Measurements from ENCODE around the gene NAA80. TPM values are rescaled to one million over a fixed set of nuclear protein-coding genes. Genes with fewer than 3 reads are reported as not detected.
A peak's percentile ranks its signal among the peaks of the same experiment; 100 is the strongest.

Gene NAA80
- total and polyA plus RNA-seq, 2 of the 13 experiments (the other 11 are each of a cell fraction or from before 2014, with no cell fraction given), result 3.4 to 8.7 TPM

DNA sequence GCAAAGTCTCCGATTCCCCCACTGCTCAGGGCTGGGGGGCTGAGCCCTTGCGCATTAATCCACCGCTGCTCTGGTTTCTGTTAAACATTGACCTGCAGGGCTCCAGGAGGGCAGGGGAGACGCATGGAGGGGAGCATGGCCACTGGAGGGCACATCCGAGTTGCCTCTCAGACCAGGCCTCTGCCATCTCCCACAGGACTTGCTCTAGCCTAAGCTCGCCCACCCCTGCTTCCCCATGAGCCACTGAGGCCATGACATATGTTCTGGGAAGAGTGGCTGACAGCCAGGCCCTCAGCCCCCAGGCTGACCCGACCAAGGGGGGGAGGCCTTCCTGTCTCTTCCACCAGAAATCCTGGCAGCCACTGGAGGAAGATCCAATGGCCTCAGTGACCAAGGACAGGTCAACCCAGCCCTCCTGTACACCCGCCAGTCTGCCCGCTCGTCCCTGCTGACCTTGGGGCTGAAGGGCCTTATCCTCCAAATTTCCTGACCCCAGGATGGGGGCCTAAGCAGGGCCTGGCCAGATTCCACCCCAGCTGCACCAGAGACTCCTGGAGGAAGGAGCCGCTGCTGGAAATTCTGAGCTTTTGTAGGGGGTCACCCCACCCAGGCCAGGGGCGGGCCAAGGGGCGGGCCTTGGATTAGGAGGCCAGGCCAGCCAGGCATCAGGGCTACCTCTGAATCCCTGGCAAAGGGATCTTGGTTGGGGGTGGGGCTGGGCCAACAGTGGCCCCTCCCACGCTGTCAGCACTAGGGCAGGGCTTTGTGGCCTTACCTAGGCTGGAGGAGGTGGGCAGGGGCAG, 4.0 kb upstream of the NAA80 start, which contains the start of gene HYAL1 (continued):
- no peak for TF ChIP-seq ZNF441 (CRISPR knock-in tag; IDR thresholded peaks at IDR 0.05; ENCODE audit: borderline replicate concordance)
- TF ChIP-seq SAP130 (CRISPR knock-in tag; IDR thresholded peaks at IDR 0.05; ENCODE audit: low read depth), result peak; percentile 71
- TF ChIP-seq ELF1 (CRISPR knock-in tag; IDR thresholded peaks at IDR 0.05), result peak; percentile 10
- TF ChIP-seq HMG20B (CRISPR knock-in tag; conservative IDR thresholded peaks at IDR 0.05), result no peak
- TF ChIP-seq TSC22D2 (CRISPR knock-in tag; IDR thresholded peaks at IDR 0.05; ENCODE audit: borderline replicate concordance), result no peak
- TF ChIP-seq, protein P1, sequence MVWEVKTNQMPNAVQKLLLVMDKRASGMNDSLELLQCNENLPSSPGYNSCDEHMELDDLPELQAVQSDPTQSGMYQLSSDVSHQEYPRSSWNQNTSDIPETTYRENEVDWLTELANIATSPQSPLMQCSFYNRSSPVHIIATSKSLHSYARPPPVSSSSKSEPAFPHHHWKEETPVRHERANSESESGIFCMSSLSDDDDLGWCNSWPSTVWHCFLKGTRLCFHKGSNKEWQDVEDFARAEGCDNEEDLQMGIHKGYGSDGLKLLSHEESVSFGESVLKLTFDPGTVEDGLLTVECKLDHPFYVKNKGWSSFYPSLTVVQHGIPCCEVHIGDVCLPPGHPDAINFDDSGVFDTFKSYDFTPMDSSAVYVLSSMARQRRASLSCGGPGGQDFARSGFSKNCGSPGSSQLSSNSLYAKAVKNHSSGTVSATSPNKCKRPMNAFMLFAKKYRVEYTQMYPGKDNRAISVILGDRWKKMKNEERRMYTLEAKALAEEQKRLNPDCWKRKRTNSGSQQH (CRISPR knock-in tag; IDR thresholded peaks at IDR 0.05; ENCODE audit: low read depth), result peak; percentile 49
- no peak for TF ChIP-seq KIAA2018 (CRISPR knock-in tag; IDR thresholded peaks at IDR 0.05; ENCODE audit: borderline replicate concordance)
- TF ChIP-seq ATF7-NPFF (CRISPR knock-in tag; IDR thresholded peaks at IDR 0.05; ENCODE audit: low read depth), result peak; percentile 46; the same call in 1 of the 2 replicates
- no peak for TF ChIP-seq LRRFIP1 (CRISPR knock-in tag; conservative IDR thresholded peaks at IDR 0.05)
- TF ChIP-seq ZBTB38 (CRISPR knock-in tag; IDR thresholded peaks at IDR 0.05), result peak; percentile 19; the same call in 1 of the 2 replicates
- peak; percentile 70 for TF ChIP-seq HIVEP1 (CRISPR knock-in tag; IDR thresholded peaks at IDR 0.05)
- peak; percentile 84; the same call in 1 of the 2 replicates for TF ChIP-seq ZNF713 (CRISPR knock-in tag; IDR thresholded peaks at IDR 0.05)
- no peak for TF ChIP-seq MAFF (IDR thresholded peaks at IDR 0.05; ENCODE audit: low read depth, low read length)
